ENCODE results near the gene CRYBB2.

DNA sequence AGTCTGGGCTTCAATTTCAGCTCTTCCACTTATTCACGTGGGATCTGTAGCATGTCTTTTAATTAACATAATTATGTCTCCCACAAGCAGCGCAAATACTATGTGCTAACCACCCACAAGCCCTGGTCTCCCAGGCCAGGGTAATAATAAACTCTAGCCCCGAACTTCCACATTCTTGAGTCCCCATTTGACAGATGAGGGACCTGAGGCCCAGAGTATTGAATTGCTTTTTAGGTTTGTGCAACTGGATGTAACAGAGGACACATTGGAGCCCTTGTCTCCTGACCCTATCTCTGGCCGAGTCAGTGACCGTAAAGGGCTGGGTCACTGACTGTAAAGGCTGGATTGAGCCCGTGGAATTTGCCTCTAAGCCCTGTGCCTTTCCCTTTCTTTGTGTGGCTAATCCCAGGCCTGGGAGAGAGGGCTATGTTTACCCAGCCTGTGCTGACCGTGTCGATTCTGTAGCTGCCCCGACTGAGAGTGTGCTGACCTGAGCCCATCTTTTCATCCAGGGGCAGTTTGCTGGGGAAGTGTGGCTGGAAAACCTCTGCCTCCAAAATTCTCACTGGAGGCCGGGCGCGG lies 3.9 kb downstream of the CRYBB2 start:
- TF ChIP-seq, protein P1, sequence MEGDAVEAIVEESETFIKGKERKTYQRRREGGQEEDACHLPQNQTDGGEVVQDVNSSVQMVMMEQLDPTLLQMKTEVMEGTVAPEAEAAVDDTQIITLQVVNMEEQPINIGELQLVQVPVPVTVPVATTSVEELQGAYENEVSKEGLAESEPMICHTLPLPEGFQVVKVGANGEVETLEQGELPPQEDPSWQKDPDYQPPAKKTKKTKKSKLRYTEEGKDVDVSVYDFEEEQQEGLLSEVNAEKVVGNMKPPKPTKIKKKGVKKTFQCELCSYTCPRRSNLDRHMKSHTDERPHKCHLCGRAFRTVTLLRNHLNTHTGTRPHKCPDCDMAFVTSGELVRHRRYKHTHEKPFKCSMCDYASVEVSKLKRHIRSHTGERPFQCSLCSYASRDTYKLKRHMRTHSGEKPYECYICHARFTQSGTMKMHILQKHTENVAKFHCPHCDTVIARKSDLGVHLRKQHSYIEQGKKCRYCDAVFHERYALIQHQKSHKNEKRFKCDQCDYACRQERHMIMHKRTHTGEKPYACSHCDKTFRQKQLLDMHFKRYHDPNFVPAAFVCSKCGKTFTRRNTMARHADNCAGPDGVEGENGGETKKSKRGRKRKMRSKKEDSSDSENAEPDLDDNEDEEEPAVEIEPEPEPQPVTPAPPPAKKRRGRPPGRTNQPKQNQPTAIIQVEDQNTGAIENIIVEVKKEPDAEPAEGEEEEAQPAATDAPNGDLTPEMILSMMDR (IDR thresholded peaks at IDR 0.05): no peak
- TF ChIP-seq POLR2A (IDR thresholded peaks at IDR 0.05): no peak
